ENCODE results near the gene RPTOR.

RPTOR gene

GRCh38 chr17:80726558-80727408 lies 182.1 kb downstream of the RPTOR start:
- no peak overlapping the region for H3K27ac ChIP-seq (ENCODE audit: low read depth, low read length)
- H3K36me3 ChIP-seq (ENCODE audit: control insufficient read depth in 1 of 2, insufficient read depth in 2 of 2, low read length in 2 of 2): peaks cover 0 to 4% of the 10 kb centered on the region in 2 donors
- no peaks in the 10 kb centered on the region for H3K27me3 ChIP-seq (ENCODE audit: control insufficient read depth in 1 of 2, insufficient read depth in 2 of 2, low read length in 2 of 2)
- H3K4me3 ChIP-seq (ENCODE audit: low read depth in 1 of 2, low read length in 2 of 2): no peak overlapping the region
- H3K9ac ChIP-seq (ENCODE audit: low read depth in 1 of 2, low read length in 2 of 2): no peak overlapping the region
- no peaks in the 10 kb centered on the region for H3K9me3 ChIP-seq (ENCODE audit: control insufficient read depth in 1 of 2, low read length in 2 of 2)
- no peaks in the 10 kb centered on the region for H3K4me1 ChIP-seq (ENCODE audit: control insufficient read depth in 1 of 2, insufficient read depth in 2 of 2, low read length in 2 of 2)

DNA sequence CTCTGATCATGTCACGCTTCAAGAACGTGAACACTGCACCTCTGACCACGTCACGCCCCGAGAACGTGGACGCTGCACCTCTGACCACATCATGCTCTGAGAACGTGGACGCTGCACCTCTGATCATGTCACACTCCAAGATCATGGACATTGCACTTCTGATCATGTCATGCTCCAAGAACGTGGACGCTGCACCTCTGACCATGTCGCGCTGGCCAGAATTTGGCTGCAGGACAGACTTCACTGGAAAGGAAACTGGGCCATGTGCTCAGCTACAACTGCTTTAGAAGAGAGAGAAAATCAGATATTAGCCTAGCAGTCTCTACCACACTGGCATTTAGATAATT lies 182.7 kb downstream of the RPTOR start:
- Histone ChIP-seq H3K36me3 (ENCODE audit: control insufficient read depth in 1 of 2, insufficient read depth in 2 of 2, low read length in 2 of 2) (peaks cover 0 to 4% of the 10 kb centered on the region in 2 donors), H3K9ac (ENCODE audit: low read depth in 1 of 2, low read length in 2 of 2) (no peak overlapping the region), H3K4me3 (ENCODE audit: low read depth in 1 of 2, low read length in 2 of 2) (no peak overlapping the region), H3K27ac (ENCODE audit: low read depth, low read length) (no peak overlapping the region), H3K4me1 (ENCODE audit: control insufficient read depth in 1 of 2, insufficient read depth in 2 of 2, low read length in 2 of 2) (no peaks in the 10 kb centered on the region), H3K27me3 (ENCODE audit: control insufficient read depth in 1 of 2, insufficient read depth in 2 of 2, low read length in 2 of 2) (no peaks in the 10 kb centered on the region), H3K9me3 (ENCODE audit: control insufficient read depth in 1 of 2, low read length in 2 of 2) (no peaks in the 10 kb centered on the region)

DNA sequence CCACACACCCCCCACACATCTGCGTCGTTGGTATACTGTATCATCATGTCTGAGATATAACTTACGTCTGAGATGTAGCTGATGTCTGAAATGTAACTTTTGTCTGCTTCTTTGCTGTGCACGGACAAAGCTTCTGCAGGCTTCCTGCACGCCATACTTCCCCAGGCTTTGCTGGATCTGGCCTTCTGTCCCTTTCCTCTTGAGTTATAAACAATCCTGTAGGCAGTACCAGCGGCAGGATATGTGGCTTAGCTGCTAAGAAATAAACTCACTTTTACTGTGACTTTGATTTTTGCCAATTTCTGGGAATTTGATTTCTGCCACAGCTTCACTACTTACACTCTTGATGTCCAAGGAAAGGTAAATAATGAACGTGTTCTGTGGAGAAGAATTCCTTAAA lies 184.4 kb downstream of the RPTOR start:
- H3K4me1 ChIP-seq (ENCODE audit: control insufficient read depth in 1 of 2, insufficient read depth in 2 of 2, low read length in 2 of 2): no peaks in the 10 kb centered on the region
- no peaks in the 10 kb centered on the region for H3K27me3 ChIP-seq (ENCODE audit: control insufficient read depth in 1 of 2, insufficient read depth in 2 of 2, low read length in 2 of 2)
- no peak overlapping the region for H3K9ac ChIP-seq (ENCODE audit: low read depth in 1 of 2, low read length in 2 of 2)
- no peak overlapping the region for H3K27ac ChIP-seq (ENCODE audit: low read depth, low read length)
- H3K4me3 ChIP-seq (ENCODE audit: low read depth in 1 of 2, low read length in 2 of 2): no peak overlapping the region
- peaks cover 0 to 4% of the 10 kb centered on the region in 2 donors for H3K36me3 ChIP-seq (ENCODE audit: control insufficient read depth in 1 of 2, insufficient read depth in 2 of 2, low read length in 2 of 2)
- no peaks in the 10 kb centered on the region for H3K9me3 ChIP-seq (ENCODE audit: control insufficient read depth in 1 of 2, low read length in 2 of 2)

GRCh38 chr17:80729761-80730160 lies 185.1 kb downstream of the RPTOR start:
- Histone ChIP-seq H3K27ac (ENCODE audit: low read depth, low read length) (no peak overlapping the region), H3K9ac (ENCODE audit: low read depth in 1 of 2, low read length in 2 of 2) (no peak overlapping the region), H3K27me3 (ENCODE audit: control insufficient read depth in 1 of 2, insufficient read depth in 2 of 2, low read length in 2 of 2) (no peaks in the 10 kb centered on the region), H3K4me1 (ENCODE audit: control insufficient read depth in 1 of 2, insufficient read depth in 2 of 2, low read length in 2 of 2) (no peaks in the 10 kb centered on the region), H3K36me3 (ENCODE audit: control insufficient read depth in 1 of 2, insufficient read depth in 2 of 2, low read length in 2 of 2) (peaks cover 0 to 4% of the 10 kb centered on the region in 2 donors), H3K4me3 (ENCODE audit: low read depth in 1 of 2, low read length in 2 of 2) (no peak overlapping the region), H3K9me3 (ENCODE audit: control insufficient read depth in 1 of 2, low read length in 2 of 2) (no peaks in the 10 kb centered on the region)

- Histone ChIP-seq H3K9me3 (ENCODE audit: control insufficient read depth in 1 of 2, low read length in 2 of 2) (no peaks in the 10 kb centered on the region), H3K9ac (ENCODE audit: low read depth in 1 of 2, low read length in 2 of 2) (no peak overlapping the region), H3K27me3 (ENCODE audit: control insufficient read depth in 1 of 2, insufficient read depth in 2 of 2, low read length in 2 of 2) (no peaks in the 10 kb centered on the region), H3K4me3 (ENCODE audit: low read depth in 1 of 2, low read length in 2 of 2) (no peak overlapping the region), H3K4me1 (ENCODE audit: control insufficient read depth in 1 of 2, insufficient read depth in 2 of 2, low read length in 2 of 2) (no peaks in the 10 kb centered on the region), H3K36me3 (ENCODE audit: control insufficient read depth in 1 of 2, insufficient read depth in 2 of 2, low read length in 2 of 2) (peaks cover 0 to 4% of the 10 kb centered on the region in 2 donors), H3K27ac (ENCODE audit: low read depth, low read length) (no peak overlapping the region)
Measured at GRCh38 chr17:80730739-80731138, 186.1 kb downstream of the RPTOR start.

DNA sequence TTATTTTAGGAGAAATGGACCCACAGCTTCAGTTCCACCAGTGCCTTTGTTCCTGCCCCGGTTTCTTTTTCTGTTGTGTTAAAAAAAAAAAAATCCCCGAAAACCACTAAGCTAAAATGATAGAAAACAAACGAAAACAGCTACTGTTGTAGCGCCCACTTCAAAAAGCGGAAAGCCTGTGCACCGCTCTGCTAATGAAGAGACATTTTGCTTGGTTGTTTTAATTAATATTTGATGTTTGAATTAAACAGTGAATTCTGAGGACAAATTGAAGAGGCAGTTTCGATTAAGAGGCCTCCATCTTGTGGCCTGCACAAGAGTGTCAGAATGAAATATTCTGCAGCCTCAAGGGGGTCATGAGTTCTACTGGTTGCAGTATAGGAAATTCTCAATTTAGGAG lies 186.7 kb downstream of the RPTOR start:
- Histone ChIP-seq H3K27ac (ENCODE audit: low read depth, low read length) (no peak overlapping the region), H3K27me3 (ENCODE audit: control insufficient read depth in 1 of 2, insufficient read depth in 2 of 2, low read length in 2 of 2) (no peaks in the 10 kb centered on the region), H3K4me3 (ENCODE audit: low read depth in 1 of 2, low read length in 2 of 2) (no peak overlapping the region), H3K4me1 (ENCODE audit: control insufficient read depth in 1 of 2, insufficient read depth in 2 of 2, low read length in 2 of 2) (no peaks in the 10 kb centered on the region), H3K9ac (ENCODE audit: low read depth in 1 of 2, low read length in 2 of 2) (no peak overlapping the region), H3K36me3 (ENCODE audit: control insufficient read depth in 1 of 2, insufficient read depth in 2 of 2, low read length in 2 of 2) (peaks cover 0 to 4% of the 10 kb centered on the region in 2 donors), H3K9me3 (ENCODE audit: control insufficient read depth in 1 of 2, low read length in 2 of 2) (no peaks in the 10 kb centered on the region)

- no peak overlapping the region for H3K27ac ChIP-seq (ENCODE audit: low read depth, low read length)
- no peak overlapping the region for H3K4me3 ChIP-seq (ENCODE audit: low read depth in 1 of 2, low read length in 2 of 2)
- no peaks in the 10 kb centered on the region for H3K4me1 ChIP-seq (ENCODE audit: control insufficient read depth in 1 of 2, insufficient read depth in 2 of 2, low read length in 2 of 2)
- H3K9ac ChIP-seq (ENCODE audit: low read depth in 1 of 2, low read length in 2 of 2): no peak overlapping the region
- no peaks in the 10 kb centered on the region for H3K27me3 ChIP-seq (ENCODE audit: control insufficient read depth in 1 of 2, insufficient read depth in 2 of 2, low read length in 2 of 2)
- peaks cover 0 to under 1% of the 10 kb centered on the region in 2 donors for H3K36me3 ChIP-seq (ENCODE audit: control insufficient read depth in 1 of 2, insufficient read depth in 2 of 2, low read length in 2 of 2)
- H3K9me3 ChIP-seq (ENCODE audit: control insufficient read depth in 1 of 2, low read length in 2 of 2): no peaks in the 10 kb centered on the region
Measured at GRCh38 chr17:80732268-80732667, 187.6 kb downstream of the RPTOR start.

DNA sequence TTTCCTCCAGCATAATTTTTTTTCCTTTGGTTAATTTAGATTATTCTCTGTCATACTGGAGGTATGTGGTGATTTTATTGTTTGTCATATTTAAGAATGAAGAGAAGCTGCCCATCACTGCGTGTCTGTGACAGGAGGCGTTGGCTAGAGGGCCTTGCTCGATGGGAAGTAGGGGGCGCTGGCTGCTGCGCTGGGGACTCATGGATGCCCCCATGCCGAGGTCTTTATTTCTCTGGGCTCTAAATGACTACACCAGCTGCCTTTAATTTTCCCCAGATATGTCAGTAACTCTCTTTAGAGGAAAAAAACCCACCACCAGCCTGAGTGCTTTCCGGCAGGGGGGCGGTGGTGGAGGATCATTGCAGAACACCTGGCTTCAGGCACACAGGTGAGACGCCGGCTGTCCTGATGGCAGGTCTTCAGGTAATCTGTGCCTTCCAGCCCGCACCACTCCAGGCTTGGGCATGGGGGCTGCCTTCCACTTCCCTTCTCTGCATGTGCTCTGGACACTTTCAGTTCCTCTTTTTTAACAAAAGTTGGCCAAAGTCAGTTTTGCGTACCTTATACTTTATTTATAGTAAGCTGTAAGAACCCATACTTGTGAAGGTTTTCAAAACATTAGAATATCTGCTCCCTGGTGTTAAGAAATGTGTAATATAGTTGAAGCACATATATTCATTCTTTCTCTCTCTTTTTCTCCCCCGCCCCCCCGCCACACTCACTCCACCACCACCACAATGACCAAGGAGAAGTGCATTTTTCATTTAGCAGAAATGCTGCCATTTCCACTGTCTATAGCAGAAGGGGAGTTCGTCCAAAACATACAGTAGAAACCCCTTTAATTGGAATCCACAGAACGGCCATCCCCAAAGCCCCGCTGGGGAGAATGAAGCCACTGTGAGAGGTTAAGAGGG lies 192.7 kb downstream of the RPTOR start:
- peaks cover 2 to 3% of the 10 kb centered on the region in 2 donors for H3K36me3 ChIP-seq (ENCODE audit: control insufficient read depth in 1 of 2, insufficient read depth in 2 of 2, low read length in 2 of 2)
- no peak overlapping the region for H3K27ac ChIP-seq (ENCODE audit: low read depth, low read length)
- H3K9ac ChIP-seq (ENCODE audit: low read depth in 1 of 2, low read length in 2 of 2): no peak overlapping the region
- H3K4me1 ChIP-seq (ENCODE audit: control insufficient read depth in 1 of 2, insufficient read depth in 2 of 2, low read length in 2 of 2): peaks cover 0 to 4% of the 10 kb centered on the region in 2 donors
- no peaks in the 10 kb centered on the region for H3K9me3 ChIP-seq (ENCODE audit: control insufficient read depth in 1 of 2, low read length in 2 of 2)
- H3K4me3 ChIP-seq (ENCODE audit: low read depth in 1 of 2, low read length in 2 of 2): no peak overlapping the region
- H3K27me3 ChIP-seq (ENCODE audit: control insufficient read depth in 1 of 2, insufficient read depth in 2 of 2, low read length in 2 of 2): no peaks in the 10 kb centered on the region

- Histone ChIP-seq H3K9me3 (ENCODE audit: control insufficient read depth in 1 of 2, low read length in 2 of 2) (no peaks in the 10 kb centered on the region), H3K4me3 (ENCODE audit: low read depth in 1 of 2, low read length in 2 of 2) (no peak overlapping the region), H3K27me3 (ENCODE audit: control insufficient read depth in 1 of 2, insufficient read depth in 2 of 2, low read length in 2 of 2) (no peaks in the 10 kb centered on the region), H3K9ac (ENCODE audit: low read depth in 1 of 2, low read length in 2 of 2) (no peak overlapping the region), H3K36me3 (ENCODE audit: control insufficient read depth in 1 of 2, insufficient read depth in 2 of 2, low read length in 2 of 2) (peaks cover 4 to 9% of the 10 kb centered on the region in 2 donors), H3K27ac (ENCODE audit: low read depth, low read length) (no peak overlapping the region), H3K4me1 (ENCODE audit: control insufficient read depth in 1 of 2, insufficient read depth in 2 of 2, low read length in 2 of 2) (peaks cover 0 to 4% of the 10 kb centered on the region in 2 donors)
Measured at GRCh38 chr17:80738020-80738808, 193.6 kb downstream of the RPTOR start.
